T-helper 1 cell treated with Interleukin-12 subunit alpha and Interleukin-12 subunit beta and Interleukin-4 antibody, amounts not matched to agents 30 ng/mL and 1 ng/mL, for 36 hours (primary cell): ENCODE measurements around the gene CRMP1. TPM values are rescaled to one million over a fixed set of nuclear protein-coding genes. Genes with fewer than 3 reads are reported as not detected.

Experiments used
- intact Hi-C: fragments of 100-400 bp; cut with micrococcal nuclease; formaldehyde crosslinking; loops from one replicate; pipeline ENCODE4 v1.15.1; 2024
- total RNA-seq: library from RNA; stranded (reverse); gene quantifications from 2 replicates; pipeline ENCODE4 v1.2.3, GENCODE V29; 2022

Gene CRMP1
- total RNA-seq, 1 donor from 2014 or later: 1.0 TPM

- intact Hi-C loops: no loop called here
These were observed 116.4 kb downstream of the CRMP1 start for GRCh38 chr4:5776510-5776909.

- intact Hi-C loops: no loop called here
These were observed 118.4 kb downstream of the CRMP1 start for GRCh38 chr4:5774416-5775036.

GRCh38 chr4:5773271-5773555, 119.7 kb downstream of the CRMP1 start:
- intact Hi-C loops: no loop called here

GRCh38 chr4:5772528-5773270, 120.2 kb downstream of the CRMP1 start:
- intact Hi-C loops: no loop called here

Other genes with a start within 250 kb of the CRMP1 start
- 0.49 and 0.66 TPM in 2 replicates for gene EVC2, start 184.5 kb downstream of the CRMP1 start, total RNA-seq
- gene EVC, start 181.9 kb downstream of the CRMP1 start, total RNA-seq: 0.83 and 1.5 TPM in 2 replicates
- 1.9 and 2.3 TPM in 2 replicates for gene C4orf50, start 125.3 kb upstream of the CRMP1 start, total RNA-seq